GM23338 (cell line): Measurements from ENCODE around the gene PNLIP.

Source experiments
- EZH2 ChIP-seq: fragments of 200-600 bp; sonication (generic); IDR thresholded peaks from one replicate; pipeline ENCODE4 v1.8.0; 2017; ENCODE audit warnings: antibody characterized with exemption, mild to moderate bottlenecking, low read depth; ENCODE audit not compliant: unreplicated experiment
- EZH2phosphoT487 ChIP-seq: fragments of 200-600 bp; sonication (generic); IDR thresholded peaks from one replicate; pipeline ENCODE4 v1.8.1; 2018; ENCODE audit warnings: antibody characterized with exemption; ENCODE audit not compliant: unreplicated experiment
- POLR2AphosphoS5 ChIP-seq: IDR thresholded peaks from 2 replicates; pipeline ENCODE4 v1.6.1; 2016; ENCODE audit warnings: antibody characterized with exemption, low read depth
- TF ChIP-seq, protein P1 (sequence below), 2 experiments: fragments of 200-600 bp in 1 of 2; sonication (generic) in 1 of 2; conservative IDR thresholded peaks; 2 replicates each; pipeline versions ENCODE4 v1.5.1 to v1.6.1; 2016 to 2017; ENCODE audit warnings: antibody characterized with exemption in 2 of 2, low read depth in 2 of 2, mild to moderate bottlenecking in 2 of 2, moderate library complexity in 1 of 2
- TF ChIP-seq, protein P2 (sequence below): IDR thresholded peaks from 2 replicates; pipeline ENCODE4 v1.6.1; 2016; ENCODE audit warnings: antibody characterized with exemption
- TF ChIP-seq, protein P3 (sequence below): IDR thresholded peaks from one replicate; pipeline ENCODE4 v1.6.1; 2018; ENCODE audit warnings: antibody characterized with exemption; ENCODE audit not compliant: unreplicated experiment

DNA sequence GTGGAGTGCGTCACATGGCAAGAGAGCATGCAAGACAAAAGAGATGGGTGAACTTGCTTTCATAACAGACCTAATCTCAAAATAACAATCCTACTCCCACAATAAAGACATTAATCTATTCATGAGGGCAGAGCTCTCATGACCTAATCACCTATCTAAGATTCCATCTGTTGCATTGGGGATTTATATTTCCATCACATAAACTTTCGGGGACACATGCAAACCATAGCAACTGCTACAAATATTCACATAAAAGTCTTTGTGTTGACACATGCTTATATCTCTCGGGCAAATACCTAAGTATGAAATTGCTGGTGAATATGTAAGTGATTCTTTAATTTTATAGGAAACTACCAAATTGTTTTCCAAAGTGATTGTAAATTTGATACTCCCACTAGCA is 29.1 kb downstream of the PNLIP start:
- TF ChIP-seq EZH2 (no peak), POLR2AphosphoS5 (no peak), EZH2phosphoT487 (no peak)
- TF ChIP-seq, protein P1, sequence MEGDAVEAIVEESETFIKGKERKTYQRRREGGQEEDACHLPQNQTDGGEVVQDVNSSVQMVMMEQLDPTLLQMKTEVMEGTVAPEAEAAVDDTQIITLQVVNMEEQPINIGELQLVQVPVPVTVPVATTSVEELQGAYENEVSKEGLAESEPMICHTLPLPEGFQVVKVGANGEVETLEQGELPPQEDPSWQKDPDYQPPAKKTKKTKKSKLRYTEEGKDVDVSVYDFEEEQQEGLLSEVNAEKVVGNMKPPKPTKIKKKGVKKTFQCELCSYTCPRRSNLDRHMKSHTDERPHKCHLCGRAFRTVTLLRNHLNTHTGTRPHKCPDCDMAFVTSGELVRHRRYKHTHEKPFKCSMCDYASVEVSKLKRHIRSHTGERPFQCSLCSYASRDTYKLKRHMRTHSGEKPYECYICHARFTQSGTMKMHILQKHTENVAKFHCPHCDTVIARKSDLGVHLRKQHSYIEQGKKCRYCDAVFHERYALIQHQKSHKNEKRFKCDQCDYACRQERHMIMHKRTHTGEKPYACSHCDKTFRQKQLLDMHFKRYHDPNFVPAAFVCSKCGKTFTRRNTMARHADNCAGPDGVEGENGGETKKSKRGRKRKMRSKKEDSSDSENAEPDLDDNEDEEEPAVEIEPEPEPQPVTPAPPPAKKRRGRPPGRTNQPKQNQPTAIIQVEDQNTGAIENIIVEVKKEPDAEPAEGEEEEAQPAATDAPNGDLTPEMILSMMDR (conservative IDR thresholded peaks at IDR 0.05; ENCODE audit: low read depth in 2 of 2), result no peak
- TF ChIP-seq, protein P2, sequence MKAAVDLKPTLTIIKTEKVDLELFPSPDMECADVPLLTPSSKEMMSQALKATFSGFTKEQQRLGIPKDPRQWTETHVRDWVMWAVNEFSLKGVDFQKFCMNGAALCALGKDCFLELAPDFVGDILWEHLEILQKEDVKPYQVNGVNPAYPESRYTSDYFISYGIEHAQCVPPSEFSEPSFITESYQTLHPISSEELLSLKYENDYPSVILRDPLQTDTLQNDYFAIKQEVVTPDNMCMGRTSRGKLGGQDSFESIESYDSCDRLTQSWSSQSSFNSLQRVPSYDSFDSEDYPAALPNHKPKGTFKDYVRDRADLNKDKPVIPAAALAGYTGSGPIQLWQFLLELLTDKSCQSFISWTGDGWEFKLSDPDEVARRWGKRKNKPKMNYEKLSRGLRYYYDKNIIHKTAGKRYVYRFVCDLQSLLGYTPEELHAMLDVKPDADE, result no peak
- TF ChIP-seq, protein P3, sequence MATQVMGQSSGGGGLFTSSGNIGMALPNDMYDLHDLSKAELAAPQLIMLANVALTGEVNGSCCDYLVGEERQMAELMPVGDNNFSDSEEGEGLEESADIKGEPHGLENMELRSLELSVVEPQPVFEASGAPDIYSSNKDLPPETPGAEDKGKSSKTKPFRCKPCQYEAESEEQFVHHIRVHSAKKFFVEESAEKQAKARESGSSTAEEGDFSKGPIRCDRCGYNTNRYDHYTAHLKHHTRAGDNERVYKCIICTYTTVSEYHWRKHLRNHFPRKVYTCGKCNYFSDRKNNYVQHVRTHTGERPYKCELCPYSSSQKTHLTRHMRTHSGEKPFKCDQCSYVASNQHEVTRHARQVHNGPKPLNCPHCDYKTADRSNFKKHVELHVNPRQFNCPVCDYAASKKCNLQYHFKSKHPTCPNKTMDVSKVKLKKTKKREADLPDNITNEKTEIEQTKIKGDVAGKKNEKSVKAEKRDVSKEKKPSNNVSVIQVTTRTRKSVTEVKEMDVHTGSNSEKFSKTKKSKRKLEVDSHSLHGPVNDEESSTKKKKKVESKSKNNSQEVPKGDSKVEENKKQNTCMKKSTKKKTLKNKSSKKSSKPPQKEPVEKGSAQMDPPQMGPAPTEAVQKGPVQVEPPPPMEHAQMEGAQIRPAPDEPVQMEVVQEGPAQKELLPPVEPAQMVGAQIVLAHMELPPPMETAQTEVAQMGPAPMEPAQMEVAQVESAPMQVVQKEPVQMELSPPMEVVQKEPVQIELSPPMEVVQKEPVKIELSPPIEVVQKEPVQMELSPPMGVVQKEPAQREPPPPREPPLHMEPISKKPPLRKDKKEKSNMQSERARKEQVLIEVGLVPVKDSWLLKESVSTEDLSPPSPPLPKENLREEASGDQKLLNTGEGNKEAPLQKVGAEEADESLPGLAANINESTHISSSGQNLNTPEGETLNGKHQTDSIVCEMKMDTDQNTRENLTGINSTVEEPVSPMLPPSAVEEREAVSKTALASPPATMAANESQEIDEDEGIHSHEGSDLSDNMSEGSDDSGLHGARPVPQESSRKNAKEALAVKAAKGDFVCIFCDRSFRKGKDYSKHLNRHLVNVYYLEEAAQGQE, result no peak
